Stimulated activated naive CD8-positive, alpha-beta T cell treated with anti-CD3 and anti-CD28 coated beads, Interleukin-15, Interleukin-2, amounts not matched to agents 100 U/mL and 50 U/mL, for 24 hours (primary cell): Measurements from ENCODE around the gene CCDC186.
A peak's percentile ranks its signal among the peaks of the same experiment; 100 is the strongest.
"Not testable (repeated sequence)": the region's sequence is repeated elsewhere in the genome, so short reads cannot be mapped to it uniquely, and the experiment has no call there.

Experiments
- ATAC-seq: fragments of 150-1000 bp; cut with Tn5 transposase; one replicate; pipeline ENCODE4 v1.10.0; 2021
- DNase-seq: peaks from one replicate; pipeline ENCODE4 v3.0.0; 2021

CCDC186 gene

DNA sequence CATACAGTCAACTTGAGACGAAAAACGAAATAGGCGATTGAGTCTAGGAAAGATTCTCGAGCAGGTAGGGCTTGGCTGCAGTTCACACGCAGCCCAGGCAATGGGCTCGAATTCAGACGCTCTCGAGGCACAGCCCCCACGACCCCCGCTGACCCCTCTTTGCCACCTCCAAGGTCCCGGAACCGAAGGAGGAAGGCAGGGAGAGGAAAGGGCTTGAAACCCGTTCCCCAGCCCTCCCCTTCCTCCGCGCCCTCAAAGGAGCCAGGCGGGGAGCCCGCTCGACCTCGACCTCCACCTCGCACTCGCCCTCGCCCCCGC is 441 bp downstream of the CCDC186 start:
- ATAC-seq (no peak), DNase-seq (no peak)

DNA sequence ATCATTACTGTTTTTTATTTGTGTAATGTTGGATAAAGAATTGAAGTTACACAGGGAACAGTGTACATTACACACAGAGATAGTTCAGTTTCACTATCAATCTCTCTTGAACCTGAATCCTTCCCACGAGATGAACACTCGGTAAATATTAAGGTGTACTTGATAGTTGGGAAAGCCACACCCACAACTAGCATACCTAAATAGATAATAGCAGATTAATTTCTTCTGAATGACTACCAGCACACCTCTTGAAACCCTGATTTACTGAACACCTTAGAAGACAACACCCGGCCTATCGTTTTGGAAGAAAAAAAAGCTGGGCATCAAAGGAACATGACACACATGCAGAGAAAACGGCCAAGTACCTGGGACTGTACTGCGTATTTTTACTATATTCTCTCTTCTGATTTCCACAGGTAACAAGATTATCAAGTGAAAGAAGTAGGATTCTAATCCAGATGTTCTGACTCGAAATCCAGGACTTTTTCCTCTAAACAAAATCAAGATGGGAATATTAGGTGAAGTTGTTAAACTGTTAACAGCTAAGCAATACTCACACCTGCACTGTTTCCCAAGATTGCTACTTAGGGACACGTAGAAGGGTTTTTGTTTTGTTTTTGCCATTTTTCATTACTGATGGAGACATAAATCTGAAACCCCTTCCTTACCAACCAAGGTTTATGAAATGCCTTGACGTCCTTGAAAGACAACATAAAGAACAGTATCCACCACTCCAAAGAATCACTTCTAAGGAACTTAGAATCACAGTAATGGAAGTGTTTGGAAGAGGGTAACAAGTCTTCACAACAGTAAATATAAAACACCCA is 1.0 kb downstream of the CCDC186 start:
- no peak for ATAC-seq
- DNase-seq, result no peak

DNA sequence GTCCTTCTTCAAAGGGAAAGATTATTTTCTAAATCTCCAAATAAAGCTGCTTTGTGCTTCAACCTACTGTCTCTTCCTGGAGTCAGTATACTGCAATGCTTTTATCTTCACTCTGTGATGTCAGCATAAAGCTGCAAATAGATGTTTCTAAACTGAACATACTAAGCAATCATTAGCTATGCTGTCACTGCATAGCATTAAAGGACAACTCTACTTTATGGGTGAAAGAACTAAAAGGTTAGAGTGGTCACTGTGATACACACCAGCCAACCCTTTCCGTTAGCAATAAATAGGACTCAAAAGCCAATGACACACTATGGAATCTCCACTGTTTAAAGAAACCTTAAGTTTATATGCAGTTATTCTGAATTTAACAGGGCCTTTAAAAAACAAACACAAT is 1.8 kb downstream of the CCDC186 start:
- DNase-seq (no peak), ATAC-seq (no peak)

DNA sequence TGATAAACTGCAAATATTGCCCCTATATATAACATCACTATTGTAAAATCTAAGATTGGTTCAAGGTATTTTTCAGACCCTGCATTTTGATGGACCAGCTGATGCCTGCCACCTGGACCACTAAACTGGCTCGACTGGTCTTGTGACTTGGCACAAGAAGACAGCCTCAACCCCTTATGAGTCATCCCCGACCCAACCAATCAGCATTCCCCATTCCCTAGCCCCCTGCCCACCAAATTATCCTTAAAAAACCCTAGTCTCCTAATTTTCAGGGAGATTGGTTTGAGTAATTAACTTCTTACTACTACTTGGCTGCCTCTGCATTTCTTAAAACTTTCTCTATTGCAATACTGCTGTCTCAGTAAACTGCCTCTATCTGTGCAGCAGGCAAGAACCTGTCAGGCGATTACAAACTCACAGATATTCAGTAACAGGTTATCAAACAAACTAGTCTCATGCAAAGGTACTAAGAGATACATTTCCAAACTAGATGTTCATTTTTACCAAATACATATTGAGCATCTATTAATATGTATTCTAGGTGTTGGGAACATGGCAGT is 5.5 kb downstream of the CCDC186 start:
- DNase-seq, result no peak
- ATAC-seq, result no peak

DNA sequence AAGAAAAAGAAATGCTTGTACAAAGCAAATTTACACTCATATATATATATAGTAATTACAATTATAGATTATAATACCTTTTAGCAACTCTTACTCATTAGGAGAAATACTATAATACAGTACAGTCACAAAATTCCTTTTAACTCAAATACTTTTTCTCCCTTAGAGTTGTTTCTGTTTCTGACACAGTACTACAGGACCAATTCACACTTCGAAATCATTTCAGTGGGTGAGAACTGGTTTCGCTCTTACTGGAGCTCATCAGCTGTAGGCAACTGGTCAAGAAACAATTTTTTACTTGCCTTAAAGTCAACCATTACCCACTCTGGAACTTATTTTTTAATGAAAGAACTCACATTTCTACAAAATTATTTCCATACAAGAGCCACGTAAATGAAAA is 6.0 kb downstream of the CCDC186 start:
- DNase-seq (no peak), ATAC-seq (peak; percentile 35)

DNA sequence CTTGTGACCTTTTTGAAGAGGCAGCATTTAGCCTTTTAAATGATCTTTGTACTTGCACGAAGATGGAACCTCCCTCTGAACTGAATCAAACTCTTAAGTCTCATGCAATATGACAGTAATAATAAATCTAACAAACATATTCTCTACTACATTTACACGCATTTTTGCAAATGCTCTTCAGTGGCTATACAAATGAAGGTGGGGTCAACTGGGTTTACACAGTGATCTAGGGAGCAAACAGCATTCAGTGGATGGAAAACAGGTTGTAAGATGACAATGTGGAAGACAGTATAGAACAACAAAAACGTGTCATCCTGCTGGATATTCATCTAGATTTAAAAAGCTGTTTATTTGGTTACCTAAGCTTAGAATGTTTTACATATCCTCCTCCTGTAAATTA is 7.5 kb downstream of the CCDC186 start:
- ATAC-seq (no peak), DNase-seq (no peak)

DNA sequence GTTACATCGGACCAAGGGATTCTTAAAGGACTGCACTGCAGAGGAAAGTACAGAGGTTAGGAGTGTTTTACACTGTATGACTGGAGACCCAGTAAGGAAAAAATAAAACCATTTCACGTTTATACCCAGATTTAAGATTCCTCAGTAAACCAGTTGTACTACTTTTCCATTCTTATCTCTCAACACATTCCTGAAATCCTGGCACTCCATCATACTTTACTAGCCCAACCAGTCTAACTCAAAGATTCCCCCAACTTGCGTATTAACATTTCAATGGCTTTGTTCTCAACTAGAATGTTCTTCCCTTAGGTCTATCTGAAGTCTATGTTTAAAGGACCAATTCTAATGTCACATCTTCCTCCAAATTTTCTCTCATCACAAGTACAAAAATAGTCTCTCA is 8.0 kb downstream of the CCDC186 start:
- no peak for DNase-seq
- ATAC-seq, result no peak

DNA sequence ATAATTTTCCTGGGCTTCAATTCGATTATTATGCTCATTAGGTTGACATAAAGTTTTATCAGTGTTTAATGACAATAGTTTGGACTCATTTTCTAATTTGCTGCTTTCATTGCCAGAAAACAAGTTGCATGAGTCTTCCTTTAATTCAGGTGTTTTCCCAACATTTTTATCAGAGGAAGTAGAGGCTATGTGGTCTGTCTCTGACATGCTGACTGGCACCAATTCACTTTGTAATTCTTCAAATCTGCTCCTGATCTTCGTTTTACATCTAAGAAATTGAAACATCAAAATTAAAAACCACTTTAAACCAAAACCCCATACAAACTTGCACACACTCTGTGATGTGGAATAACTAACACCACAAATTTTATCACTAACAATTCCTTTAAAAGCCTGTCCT is 10.9 kb downstream of the CCDC186 start:
- no peak for ATAC-seq

DNA sequence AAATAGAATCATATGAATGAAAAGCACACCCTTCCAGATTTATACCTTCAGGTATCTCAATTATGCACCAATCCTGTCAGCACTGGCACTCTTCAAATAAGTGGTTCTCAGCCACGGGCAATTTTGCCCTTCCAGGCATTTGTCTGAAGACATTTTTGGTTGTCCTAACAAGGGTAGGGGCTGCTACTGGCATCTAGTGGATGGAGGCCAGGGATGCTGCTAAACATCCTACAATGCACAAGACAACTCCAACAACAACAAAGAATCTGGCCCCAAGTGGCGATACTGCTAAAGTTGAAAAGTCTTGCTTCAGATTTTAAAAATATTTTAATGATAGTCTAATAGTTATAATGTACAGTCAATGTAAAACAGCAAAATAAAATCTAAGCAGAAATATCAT is 16.1 kb downstream of the CCDC186 start:
- ATAC-seq (no peak), DNase-seq (no peak)

More for the DNA sequence above, 10.9 kb downstream of the CCDC186 start:
- no peak for DNase-seq

DNA sequence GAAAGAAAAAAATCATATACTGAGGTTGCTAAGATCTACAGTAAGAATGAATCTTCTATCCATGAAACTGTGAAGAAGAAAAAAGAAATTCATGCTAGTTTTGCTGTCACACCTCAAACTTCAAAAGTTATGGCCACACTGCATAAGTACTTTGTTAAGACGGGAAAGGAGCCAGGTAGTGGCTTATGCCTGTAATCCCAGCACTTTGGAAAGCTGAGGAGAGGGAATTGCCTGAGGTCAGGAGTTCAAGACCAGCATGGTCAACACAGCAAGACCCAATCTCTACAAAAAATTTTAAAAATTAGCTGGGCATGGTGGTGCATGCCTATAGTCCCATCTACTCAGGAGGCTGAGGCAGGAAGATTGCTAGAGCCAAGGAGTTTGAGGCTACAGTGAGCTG is 22.1 kb downstream of the CCDC186 start:
- no peak for ATAC-seq
- DNase-seq, result no peak

DNA sequence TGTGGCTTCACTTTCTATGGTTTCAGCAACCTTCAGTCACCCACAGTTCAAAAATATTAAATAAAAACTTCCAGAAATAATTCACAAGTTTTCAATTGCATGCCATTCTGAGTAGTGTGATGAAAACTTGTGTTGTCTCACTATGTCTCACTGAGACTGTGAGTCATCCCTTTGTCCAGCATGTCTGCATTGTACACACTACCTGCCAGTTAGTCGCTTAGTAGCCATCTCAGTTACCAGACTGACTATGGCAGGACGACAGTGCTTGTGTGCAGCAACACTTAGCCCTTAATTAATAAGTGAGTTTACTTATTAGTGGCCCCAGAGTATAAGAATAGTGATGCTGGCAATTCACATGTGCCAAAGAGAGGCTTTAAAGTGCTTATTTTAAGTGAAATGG is 22.5 kb downstream of the CCDC186 start:
- peak; percentile 55 for ATAC-seq
- DNase-seq, result no peak

DNA sequence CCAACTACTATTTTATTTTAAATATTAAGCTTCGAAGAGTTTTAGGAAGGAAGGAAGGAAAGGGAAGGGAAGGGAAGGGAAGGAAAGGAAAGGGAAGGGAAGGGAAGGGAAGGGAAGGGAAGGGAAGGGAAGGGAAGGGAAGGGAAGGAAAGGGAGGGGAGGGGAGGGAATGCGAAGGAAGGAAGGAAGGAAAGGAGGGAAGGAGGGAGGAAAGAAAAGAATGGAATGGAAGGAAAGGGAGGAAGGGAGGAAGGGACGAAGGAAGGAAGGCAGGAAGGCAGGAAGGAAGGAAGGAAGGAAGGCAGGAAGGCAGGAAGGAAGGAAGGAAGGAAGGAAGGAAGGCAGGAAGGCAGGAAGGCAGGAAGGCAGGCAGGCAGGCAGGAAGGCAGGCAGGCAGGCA is 24.5 kb downstream of the CCDC186 start:
- DNase-seq, ATAC-seq: not testable (repeated sequence)

DNA sequence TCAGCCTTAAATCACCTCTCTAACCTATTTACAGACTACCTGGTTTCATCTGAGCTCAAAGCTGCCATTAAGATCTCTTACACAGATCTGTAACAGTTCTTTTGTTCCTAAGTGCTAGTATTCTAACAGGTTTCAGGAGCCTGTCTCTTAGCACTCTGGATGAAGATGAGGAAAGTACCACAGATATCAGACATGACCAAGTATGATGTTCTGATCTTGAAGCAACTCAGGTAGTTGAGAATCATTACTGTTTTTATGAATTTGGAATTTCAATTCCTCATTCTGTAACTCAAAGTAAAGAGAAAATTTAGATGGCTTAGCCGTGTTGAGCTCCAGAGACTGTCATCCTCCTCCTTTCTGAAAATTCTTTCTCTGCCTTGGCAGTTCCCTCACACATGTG is 30.8 kb downstream of the CCDC186 start:
- ATAC-seq, result no peak

DNA sequence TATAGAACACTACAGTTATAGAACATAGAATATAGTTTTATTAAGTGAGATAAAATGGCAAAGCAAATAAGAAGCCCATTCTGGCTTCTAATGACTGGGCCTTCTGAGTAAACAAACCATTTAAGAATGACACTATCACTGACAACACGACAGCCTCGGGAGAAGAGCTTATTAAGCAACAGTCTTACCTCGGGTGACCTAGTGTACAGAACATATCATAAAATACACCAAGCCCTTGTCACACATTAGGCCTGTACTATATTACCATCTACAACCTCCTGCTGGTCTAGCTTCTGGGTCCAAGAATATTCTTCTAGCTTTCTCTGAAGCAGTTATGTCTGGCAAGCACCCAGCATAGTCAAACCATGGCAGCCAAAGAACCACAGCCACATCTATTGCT is 32.0 kb downstream of the CCDC186 start:
- no peak for DNase-seq
- no peak for ATAC-seq

More for the DNA sequence above, 30.8 kb downstream of the CCDC186 start:
- DNase-seq, result no peak

DNA sequence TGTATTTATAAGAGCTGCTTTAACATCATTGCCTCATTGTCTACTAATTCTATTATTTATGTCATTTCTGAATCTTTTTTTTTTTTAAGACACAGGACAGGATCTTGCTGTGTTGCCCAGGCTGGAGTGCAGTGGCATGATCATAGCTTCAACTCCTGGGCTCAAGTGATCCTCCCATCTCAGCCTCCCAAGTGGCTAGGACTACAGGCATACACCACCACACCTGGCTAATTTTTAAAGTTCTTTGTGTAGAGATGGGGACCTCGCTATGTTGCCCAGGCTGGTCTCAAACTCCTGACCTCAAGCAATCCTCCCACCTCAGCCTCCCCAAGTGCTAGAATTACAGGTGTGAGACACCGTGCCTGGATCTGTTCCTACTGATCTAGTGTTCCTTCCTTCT is 33.2 kb downstream of the CCDC186 start:
- not testable (repeated sequence) for ATAC-seq, DNase-seq

DNA sequence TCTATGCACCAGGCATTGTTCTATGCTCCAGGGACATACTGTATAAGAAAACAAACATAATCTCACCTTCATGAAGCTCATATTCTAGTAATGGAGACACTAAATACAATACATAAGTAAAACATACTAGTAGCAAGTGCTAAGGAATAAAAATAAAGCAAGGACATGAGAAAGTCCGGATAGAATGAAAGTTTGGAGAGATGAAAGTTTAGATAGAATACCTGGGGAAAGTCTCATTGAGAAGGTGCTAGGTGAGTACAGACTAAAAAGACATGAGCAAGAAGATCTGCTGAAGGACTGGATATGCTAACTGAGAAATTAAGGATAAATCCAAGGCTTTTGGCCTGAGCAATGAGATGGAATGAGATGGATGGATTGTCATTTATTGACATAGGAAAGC is 34.0 kb downstream of the CCDC186 start:
- DNase-seq, result no peak
- no peak for ATAC-seq

DNA sequence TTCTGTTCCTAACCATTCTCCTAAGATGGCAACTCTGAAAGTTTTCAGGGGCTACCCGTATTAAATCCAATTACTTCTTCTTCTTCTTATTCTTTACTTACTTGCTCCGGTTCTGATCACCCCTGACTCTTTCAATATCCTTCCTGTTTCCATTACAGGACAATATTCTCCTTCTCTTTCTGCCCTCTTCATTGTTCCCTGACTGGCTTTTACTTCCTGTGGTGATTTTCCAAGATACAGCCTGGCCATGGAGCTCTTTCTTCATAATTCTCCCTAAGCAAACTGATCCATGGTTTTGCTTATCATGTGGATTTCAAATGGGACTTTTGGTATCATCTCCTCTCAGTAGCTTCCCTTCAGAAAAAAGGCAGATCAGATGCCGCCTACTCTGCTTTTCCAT is 35.4 kb downstream of the CCDC186 start:
- DNase-seq, result no peak
- ATAC-seq, result no peak

DNA sequence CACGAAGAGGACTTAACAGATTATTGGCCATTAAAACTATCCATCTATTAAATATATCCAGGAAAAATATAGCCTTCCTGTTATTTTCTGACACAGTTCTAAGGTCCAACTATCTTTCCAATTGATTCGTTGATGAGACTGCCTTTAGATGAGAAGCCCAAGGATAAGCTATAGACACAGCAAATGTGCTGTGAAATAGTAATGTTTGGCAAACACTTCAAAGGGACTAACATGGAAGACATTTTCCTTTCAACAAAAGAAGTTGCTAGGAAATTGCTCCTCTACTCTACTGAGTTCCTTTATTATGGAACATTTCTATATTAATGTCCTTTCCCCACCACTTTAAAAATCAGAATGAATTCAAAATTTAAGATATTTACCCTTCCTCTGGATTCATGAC is 38.5 kb downstream of the CCDC186 start:
- ATAC-seq (no peak), DNase-seq (no peak)

DNA sequence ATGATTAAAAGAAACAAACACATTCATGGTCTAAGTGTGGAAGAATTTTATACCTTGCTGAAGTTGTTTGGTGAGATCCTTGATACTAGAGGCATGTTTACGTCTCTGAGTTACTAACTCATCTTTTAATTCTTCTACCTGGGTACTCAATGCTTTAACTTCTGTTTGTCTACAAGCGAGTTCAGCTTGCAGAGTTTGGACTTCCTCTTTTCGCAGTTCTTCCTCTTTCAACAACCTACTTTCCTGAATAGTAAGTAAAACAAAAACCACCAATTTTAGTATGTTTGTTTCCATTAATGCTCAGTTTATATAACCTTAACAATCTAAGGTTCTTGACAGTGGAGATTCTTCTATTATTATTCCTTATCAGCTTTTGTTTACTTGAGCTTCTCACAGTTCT is 42.9 kb downstream of the CCDC186 start:
- ATAC-seq (no peak), DNase-seq (no peak)

DNA sequence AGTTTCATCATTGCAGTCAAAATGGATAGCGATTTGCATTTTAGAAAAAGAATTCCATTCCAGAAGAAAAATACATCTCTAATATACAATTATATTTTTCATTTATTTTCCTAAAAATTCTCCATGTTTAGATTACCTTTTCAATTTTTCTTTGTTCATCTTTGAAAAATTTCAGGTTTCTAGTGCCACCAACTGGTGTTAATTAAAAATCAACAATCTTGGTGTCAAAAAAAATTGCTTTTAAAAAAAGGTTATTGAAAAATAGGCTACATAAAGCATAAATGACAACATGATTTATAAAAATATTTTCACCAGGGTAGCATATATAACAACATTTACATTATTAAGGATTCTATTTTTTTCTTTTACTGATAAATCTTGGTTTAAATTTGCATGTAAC is 53.0 kb downstream of the CCDC186 start:
- DNase-seq (no peak), ATAC-seq (no peak)

DNA sequence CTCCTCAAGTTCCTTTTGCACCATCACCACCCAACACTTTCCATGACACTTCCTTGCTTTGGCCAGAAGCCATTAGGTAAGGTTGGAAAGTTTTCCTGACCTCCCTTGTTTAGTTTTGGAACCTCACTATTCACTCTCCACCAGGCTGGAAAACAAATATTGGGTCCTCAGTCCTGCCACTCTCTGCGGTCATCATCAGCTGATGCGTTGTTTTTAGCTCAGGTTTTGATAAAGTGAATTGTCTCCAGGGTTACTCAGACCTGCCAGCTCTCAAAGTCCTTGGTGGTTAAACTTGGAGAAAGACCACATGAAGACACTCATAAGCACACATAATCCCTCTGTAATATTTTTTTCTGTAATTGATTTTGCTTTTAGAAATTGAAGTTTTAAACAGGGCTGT is 55.5 kb downstream of the CCDC186 start:
- DNase-seq (no peak), ATAC-seq (no peak)

DNA sequence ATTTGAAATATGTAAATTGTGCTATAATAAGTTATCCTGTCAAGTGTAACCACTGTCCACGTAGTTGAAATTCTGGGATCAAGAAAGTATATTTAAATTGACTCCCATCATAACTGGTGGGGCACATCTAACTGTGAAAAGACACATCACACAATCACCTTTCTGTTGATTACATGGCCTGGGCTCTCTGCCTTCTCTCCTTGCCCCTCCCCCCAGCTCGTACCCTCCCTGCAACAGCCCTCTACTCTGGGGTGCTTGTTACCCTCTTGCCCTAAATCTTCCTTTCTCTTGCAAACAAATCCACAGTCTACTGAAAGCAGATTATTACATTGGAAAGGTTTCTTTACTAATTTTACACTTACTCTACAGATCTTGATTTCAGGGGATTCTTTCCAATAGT is 56.3 kb downstream of the CCDC186 start:
- DNase-seq (no peak), ATAC-seq (no peak)

DNA sequence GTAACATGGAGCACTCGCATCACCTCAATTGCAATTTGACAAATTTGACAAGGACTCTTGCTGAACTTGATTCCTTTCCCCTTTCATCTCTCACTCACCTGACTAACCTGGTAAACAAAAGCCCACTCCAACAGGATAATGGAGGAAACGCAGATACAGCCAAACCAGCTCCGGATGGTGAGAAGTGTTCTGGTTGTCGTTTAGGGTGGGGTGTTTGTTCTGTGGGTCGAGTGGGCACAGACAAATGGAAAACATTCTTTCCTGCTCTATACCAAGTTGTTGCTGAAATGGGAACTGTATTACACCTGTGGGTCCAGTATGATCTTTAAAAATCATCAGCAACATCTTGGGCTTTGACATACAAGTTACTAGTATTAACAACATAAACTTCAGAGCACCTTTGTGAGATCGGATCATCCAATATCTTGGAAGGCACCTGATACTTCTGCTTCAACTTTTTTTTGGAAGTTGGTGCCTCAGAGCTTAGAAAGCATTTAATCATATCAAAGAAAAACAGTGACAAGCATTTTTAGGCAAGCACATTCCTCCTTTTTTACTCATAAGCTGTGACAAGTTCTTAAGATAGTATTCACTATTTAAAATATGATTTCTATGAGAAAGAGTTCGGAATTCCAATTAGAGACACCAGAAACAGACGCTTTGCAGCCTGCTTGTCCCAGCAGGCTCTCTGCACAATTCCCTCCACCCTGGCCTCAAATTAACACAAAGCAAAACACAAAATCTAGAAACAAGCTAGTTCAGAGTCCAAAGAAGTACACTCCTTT is 58.1 kb downstream of the CCDC186 start:
- DNase-seq (no peak), ATAC-seq (no peak)
